ENCODE measurements around the gene LRRK1. TPM values are rescaled to one million over a fixed set of nuclear protein-coding genes. Genes with fewer than 3 reads are reported as not detected.

Gene LRRK1
- total RNA-seq, 1 experiment from 2014 or later, result 7.6 TPM

- H3K4me3 Mint-ChIP-seq, result no peak overlapping the region
- H3K36me3 Mint-ChIP-seq, result no peaks in the 10 kb centered on the region; the same call in 1 of the 2 replicates
- TF ChIP-seq CREM (CRISPR knock-in tag; IDR thresholded peaks at IDR 0.05) (no peak), ELF4 (CRISPR knock-in tag; IDR thresholded peaks at IDR 0.05; ENCODE audit: low read depth) (no peak), ZNF512 (CRISPR knock-in tag; IDR thresholded peaks at IDR 0.05; ENCODE audit: borderline replicate concordance) (no peak), ESRRA (CRISPR knock-in tag; IDR thresholded peaks at IDR 0.05; ENCODE audit: borderline replicate concordance) (no peak), MAX (CRISPR knock-in tag; IDR thresholded peaks at IDR 0.05) (no peak), ZNF671 (CRISPR knock-in tag; IDR thresholded peaks at IDR 0.05) (no peak), OVOL2 (CRISPR knock-in tag; IDR thresholded peaks at IDR 0.05; ENCODE audit: borderline replicate concordance) (no peak), EMX1 (CRISPR knock-in tag; IDR thresholded peaks at IDR 0.05) (no peak), TP53 (CRISPR knock-in tag; IDR thresholded peaks at IDR 0.05) (no peak), SOX15 (CRISPR knock-in tag; IDR thresholded peaks at IDR 0.05) (no peak), ZNF219 (CRISPR knock-in tag; IDR thresholded peaks at IDR 0.05; ENCODE audit: borderline replicate concordance) (no peak), MLX (CRISPR knock-in tag; IDR thresholded peaks at IDR 0.05) (no peak), ZNF423 (CRISPR knock-in tag; IDR thresholded peaks at IDR 0.05) (no peak)
- no peak overlapping the region for H3K27ac Mint-ChIP-seq
- POLR2A ChIA-PET, result interaction anchor here (0.6 kb wide), 1 partner anchor 94 kb away, joined by 5 read pairs; no protein-coding TSS in a partner anchor
- CTCF ChIA-PET, result interaction anchor here (1.4 to 1.7 kb wide), 2 partner anchors 13 to 21 kb away, joined by 5 to 7 read pairs; no protein-coding TSS in a partner anchor
- H3K4me1 Mint-ChIP-seq, result peaks cover 5% of the 10 kb centered on the region
- DNase-seq (ENCODE audit: low spot score) (peak; percentile 22), ATAC-seq (peak; percentile 38; the same call in 1 of the 2 replicates)
- H3K9me3 Mint-ChIP-seq, result no peaks in the 10 kb centered on the region
- no peaks in the 10 kb centered on the region; the same call in none of the 2 replicates for H3K27me3 Mint-ChIP-seq (ENCODE audit: low read depth)
These were observed 109.7 kb downstream of the LRRK1 start for GRCh38 chr15:101028772-101029438.

GRCh38 chr15:101029971-101030661 lies 111.0 kb downstream of the LRRK1 start:
- TF ChIP-seq CBFB (CRISPR knock-in tag; IDR thresholded peaks at IDR 0.05; ENCODE audit: low read depth), result no peak
- ChIA-PET CTCF (no interaction called here), POLR2A (no interaction called here)
- Mint-ChIP-seq H3K36me3 (peaks cover 6% of the 10 kb centered on the region), H3K27me3 (ENCODE audit: low read depth) (no peaks in the 10 kb centered on the region; the same call in 1 of the 2 replicates), H3K27ac (no peak overlapping the region), H3K4me1 (peaks cover 5% of the 10 kb centered on the region), H3K4me3 (no peak overlapping the region), H3K9me3 (peaks cover 11% of the 10 kb centered on the region)
- DNase-seq (ENCODE audit: low spot score), result peak; percentile 4
- no peak for ATAC-seq

GRCh38 chr15:101031213-101031612 lies 112.1 kb downstream of the LRRK1 start:
- ChIA-PET POLR2A (no interaction called here), CTCF (no interaction called here)
- DNase-seq (ENCODE audit: low spot score) (peak; percentile 4), ATAC-seq (no peak)
- Mint-ChIP-seq H3K9me3 (peaks cover 18% of the 10 kb centered on the region), H3K27ac (no peak overlapping the region), H3K4me1 (peaks cover 5% of the 10 kb centered on the region), H3K4me3 (no peak overlapping the region), H3K36me3 (peaks cover 6% of the 10 kb centered on the region), H3K27me3 (ENCODE audit: low read depth) (no peaks in the 10 kb centered on the region; the same call in 1 of the 2 replicates)
- TF ChIP-seq USF2 (CRISPR knock-in tag; IDR thresholded peaks at IDR 0.05) (no peak), ETV6 (CRISPR knock-in tag; IDR thresholded peaks at IDR 0.05) (no peak), OVOL2 (CRISPR knock-in tag; IDR thresholded peaks at IDR 0.05; ENCODE audit: borderline replicate concordance) (no peak), KAT7 (CRISPR knock-in tag; IDR thresholded peaks at IDR 0.05; ENCODE audit: borderline replicate concordance) (no peak), NR3C1 (CRISPR knock-in tag; conservative IDR thresholded peaks at IDR 0.05; ENCODE audit: low read depth) (no peak), NR1H2 (CRISPR knock-in tag; IDR thresholded peaks at IDR 0.05) (no peak), PRDM15 (CRISPR knock-in tag; IDR thresholded peaks at IDR 0.05) (no peak), HMGXB4 (CRISPR knock-in tag; IDR thresholded peaks at IDR 0.05) (no peak), NR2C2 (CRISPR knock-in tag; IDR thresholded peaks at IDR 0.05) (no peak), ZNF416 (CRISPR knock-in tag; IDR thresholded peaks at IDR 0.05) (no peak)

Measured in WTC11 (cell line).